A673 (cell line): ENCODE data around the gene NLGN1. TPM values are rescaled to one million over a fixed set of nuclear protein-coding genes. Genes with fewer than 3 reads are reported as not detected.

Experiments used
- BruUV-seq: library from RNA; stranded (reverse); fragments of 400-500 nt; replicated peaks from 2 replicates; lab custom pipeline; 2021; lab: Mats Ljungman, UMichigan
- CTCF ChIA-PET: fragments of 300-600 bp; sonication (Branson Sonifier 250); formaldehyde crosslinking; loops from one replicate; lab custom pipeline; 2022; ENCODE audit warnings: antibody characterized with exemption; lab: Charles Lee
- POLR2A ChIA-PET: fragments of 300-600 bp; sonication (Branson Sonifier 250); formaldehyde crosslinking; loops from one replicate; lab custom pipeline; 2022; ENCODE audit warnings: antibody characterized with exemption; ENCODE audit not compliant: low non-redundant PET; lab: Charles Lee
- DNase-seq: peaks from one replicate; pipeline ENCODE4 v3.0.0-alpha.2; 2015; ENCODE audit warnings: low spot score
- H3K27ac ChIP-seq: fragments of 200-600 bp; sonication (generic); 2 replicates; pipeline ENCODE4 v1.5.1; 2016; ENCODE audit warnings: mixed run types, low read depth, mild to moderate bottlenecking, mixed read lengths, antibody characterized with exemption, low read length; ENCODE audit not compliant: poor library complexity, severe bottlenecking
- H3K27me3 ChIP-seq: fragments of 200-600 bp; sonication (generic); replicated peaks from 2 replicates; pipeline ENCODE4 v1.6.1; 2017; ENCODE audit warnings: mixed run types, low read depth, mild to moderate bottlenecking, mixed read lengths, antibody characterized with exemption, low read length; ENCODE audit not compliant: insufficient read depth, poor library complexity
- H3K36me3 ChIP-seq: fragments of 200-600 bp; sonication (generic); 2 replicates; pipeline ENCODE4 v1.6.1; 2016; ENCODE audit warnings: mixed run types, mild to moderate bottlenecking, mixed read lengths, antibody characterized with exemption, low read length; ENCODE audit not compliant: insufficient read depth, poor library complexity, severe bottlenecking
- H3K4me1 ChIP-seq: fragments of 200-600 bp; sonication (generic); 2 replicates; pipeline ENCODE4 v1.6.1; 2017; ENCODE audit warnings: mixed run types, mild to moderate bottlenecking, mixed read lengths, antibody characterized with exemption, low read length; ENCODE audit not compliant: insufficient read depth, poor library complexity, severe bottlenecking
- H3K4me3 ChIP-seq: fragments of 200-600 bp; sonication (generic); 2 replicates; pipeline ENCODE4 v1.5.1; 2016; ENCODE audit warnings: low read depth, mixed run types, mild to moderate bottlenecking, mixed read lengths, low read length; ENCODE audit not compliant: poor library complexity, severe bottlenecking
- H3K9me3 ChIP-seq: fragments of 200-600 bp; sonication (generic); 2 replicates; pipeline ENCODE4 v1.6.1; 2016; ENCODE audit warnings: mixed run types, low read depth, mild to moderate bottlenecking, mixed read lengths, antibody characterized with exemption, low read length; ENCODE audit not compliant: poor library complexity, severe bottlenecking
- EZH2 ChIP-seq: fragments of 200-600 bp; sonication (generic); IDR thresholded peaks from 2 replicates; pipeline ENCODE4 v1.6.1; 2017; ENCODE audit warnings: borderline replicate concordance, low read depth, mild to moderate bottlenecking, mixed read lengths, antibody characterized with exemption, low read length; ENCODE audit not compliant: poor library complexity, severe bottlenecking
- intact Hi-C: fragments of 100-400 bp; cut with micrococcal nuclease; formaldehyde crosslinking; loops from one replicate; pipeline ENCODE4 v1.10.0; 2022; ENCODE audit not compliant: unreplicated experiment
- total RNA-seq: library from RNA; stranded (reverse); gene quantifications from 2 replicates; pipeline ENCODE4 v1.2.3, GENCODE V29; 2021
- TF ChIP-seq, protein P1 (sequence below): fragments of 300-800, 200-600 bp; sonication (generic); conservative IDR thresholded peaks from 2 replicates; pipeline ENCODE4 v1.5.1; 2017; ENCODE audit warnings: low read depth, mild to moderate bottlenecking, antibody characterized with exemption, low read length, moderate library complexity, mixed read lengths

The NLGN1 gene
- total RNA-seq, 1 experiment from 2014 or later: 0.39 TPM

DNA sequence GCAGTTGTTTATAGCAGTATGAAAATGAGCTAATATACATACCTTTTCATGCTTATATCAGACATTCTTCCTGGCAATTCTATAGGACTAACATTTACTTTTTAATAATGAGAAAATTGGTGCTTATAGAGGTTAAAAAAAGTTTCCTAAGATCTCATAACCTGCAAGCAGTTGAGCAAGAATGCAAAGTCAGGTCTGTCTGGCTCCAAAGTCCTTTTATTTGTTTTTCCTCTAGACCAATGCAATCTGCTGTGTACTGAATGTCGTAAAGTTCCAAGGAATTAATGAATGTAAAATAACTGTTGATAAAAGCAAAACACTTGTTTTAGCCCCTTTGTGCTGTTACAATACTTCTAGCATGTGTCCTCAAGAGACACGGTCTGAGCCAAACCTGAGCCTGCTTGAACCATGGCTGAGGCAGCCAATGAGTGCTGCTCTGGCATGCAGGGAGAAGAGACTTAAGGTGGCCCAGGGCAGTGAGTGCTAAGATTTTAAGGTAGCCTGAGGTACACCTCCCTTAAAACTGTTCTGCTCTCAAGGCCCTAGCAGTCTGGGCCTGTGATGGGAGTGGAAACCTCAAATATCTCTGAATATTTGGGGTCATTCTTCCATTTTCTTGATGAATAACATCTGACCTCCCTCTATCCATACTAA lies 906.5 kb downstream of the NLGN1 start:
- Histone ChIP-seq H3K9me3 (no peaks in the 10 kb centered on the region), H3K36me3 (no peaks in the 10 kb centered on the region), H3K4me3 (no peak overlapping the region), H3K27ac (no peak overlapping the region), H3K4me1 (no peaks in the 10 kb centered on the region), H3K27me3 (no peaks in the 10 kb centered on the region)
- TF ChIP-seq, protein P1, sequence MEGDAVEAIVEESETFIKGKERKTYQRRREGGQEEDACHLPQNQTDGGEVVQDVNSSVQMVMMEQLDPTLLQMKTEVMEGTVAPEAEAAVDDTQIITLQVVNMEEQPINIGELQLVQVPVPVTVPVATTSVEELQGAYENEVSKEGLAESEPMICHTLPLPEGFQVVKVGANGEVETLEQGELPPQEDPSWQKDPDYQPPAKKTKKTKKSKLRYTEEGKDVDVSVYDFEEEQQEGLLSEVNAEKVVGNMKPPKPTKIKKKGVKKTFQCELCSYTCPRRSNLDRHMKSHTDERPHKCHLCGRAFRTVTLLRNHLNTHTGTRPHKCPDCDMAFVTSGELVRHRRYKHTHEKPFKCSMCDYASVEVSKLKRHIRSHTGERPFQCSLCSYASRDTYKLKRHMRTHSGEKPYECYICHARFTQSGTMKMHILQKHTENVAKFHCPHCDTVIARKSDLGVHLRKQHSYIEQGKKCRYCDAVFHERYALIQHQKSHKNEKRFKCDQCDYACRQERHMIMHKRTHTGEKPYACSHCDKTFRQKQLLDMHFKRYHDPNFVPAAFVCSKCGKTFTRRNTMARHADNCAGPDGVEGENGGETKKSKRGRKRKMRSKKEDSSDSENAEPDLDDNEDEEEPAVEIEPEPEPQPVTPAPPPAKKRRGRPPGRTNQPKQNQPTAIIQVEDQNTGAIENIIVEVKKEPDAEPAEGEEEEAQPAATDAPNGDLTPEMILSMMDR: no peak
- TF ChIP-seq EZH2: no peak
- intact Hi-C loops: no loop called here
- POLR2A ChIA-PET: no interaction called here
- DNase-seq: no peak
- no TSS peak for BruUV-seq
- CTCF ChIA-PET: no interaction called here

DNA sequence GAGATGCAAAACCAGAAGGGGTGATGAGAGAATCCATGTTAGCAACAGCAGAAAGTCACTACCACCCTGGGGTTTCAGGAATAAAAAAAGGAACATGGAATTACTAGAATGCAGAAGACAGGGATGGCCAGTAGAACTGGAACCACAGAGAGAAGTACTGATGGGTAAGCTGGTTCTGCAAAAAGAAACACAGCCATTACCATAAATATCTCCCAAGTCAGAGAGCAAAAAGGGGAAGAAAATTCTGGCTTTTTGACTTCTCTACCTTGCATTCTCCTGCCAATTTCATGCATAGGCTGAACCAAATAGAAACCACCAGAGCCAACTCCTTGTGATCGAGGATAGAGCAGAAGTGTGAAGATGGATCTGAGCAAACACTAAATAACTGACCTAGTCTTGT lies 911.2 kb downstream of the NLGN1 start:
- CTCF ChIA-PET: no interaction called here
- no peaks in the 10 kb centered on the region for H3K36me3 ChIP-seq
- H3K27ac ChIP-seq: no peak overlapping the region
- H3K4me3 ChIP-seq: no peak overlapping the region
- TF ChIP-seq, protein P1: no peak
- TF ChIP-seq EZH2: no peak
- POLR2A ChIA-PET: no interaction called here
- intact Hi-C loops: no loop called here
- H3K27me3 ChIP-seq: no peaks in the 10 kb centered on the region
- no peaks in the 10 kb centered on the region for H3K4me1 ChIP-seq
- H3K9me3 ChIP-seq: no peaks in the 10 kb centered on the region
- no TSS peak for BruUV-seq
- no peak for DNase-seq

- no TSS peak for BruUV-seq
- CTCF ChIA-PET: no interaction called here
Observed at GRCh38 chr3:174310475-174310983, 913.0 kb downstream of the NLGN1 start.

More at GRCh38 chr3:174310475-174310983, 913.0 kb downstream of the NLGN1 start:
- no peak for TF ChIP-seq EZH2
- TF ChIP-seq, protein P1: no peak
- no peaks in the 10 kb centered on the region for H3K36me3 ChIP-seq
- H3K27ac ChIP-seq: no peak overlapping the region
- no peaks in the 10 kb centered on the region for H3K9me3 ChIP-seq
- no peak overlapping the region for H3K4me3 ChIP-seq
- no peak for DNase-seq
- intact Hi-C loops: no loop called here
- no peaks in the 10 kb centered on the region for H3K4me1 ChIP-seq
- POLR2A ChIA-PET: no interaction called here
- no peaks in the 10 kb centered on the region for H3K27me3 ChIP-seq
